T-helper 22 cell (primary cell): ENCODE data around the gene CMPK2.
"Not testable (repeated sequence)": the region's sequence is repeated elsewhere in the genome, so short reads cannot be mapped to it uniquely, and the experiment has no call there.

Experiments
- DNase-seq: peaks from one replicate; pipeline ENCODE4 v3.0.0-alpha.2; 2020; ENCODE audit warnings: low read depth

Gene CMPK2

DNA sequence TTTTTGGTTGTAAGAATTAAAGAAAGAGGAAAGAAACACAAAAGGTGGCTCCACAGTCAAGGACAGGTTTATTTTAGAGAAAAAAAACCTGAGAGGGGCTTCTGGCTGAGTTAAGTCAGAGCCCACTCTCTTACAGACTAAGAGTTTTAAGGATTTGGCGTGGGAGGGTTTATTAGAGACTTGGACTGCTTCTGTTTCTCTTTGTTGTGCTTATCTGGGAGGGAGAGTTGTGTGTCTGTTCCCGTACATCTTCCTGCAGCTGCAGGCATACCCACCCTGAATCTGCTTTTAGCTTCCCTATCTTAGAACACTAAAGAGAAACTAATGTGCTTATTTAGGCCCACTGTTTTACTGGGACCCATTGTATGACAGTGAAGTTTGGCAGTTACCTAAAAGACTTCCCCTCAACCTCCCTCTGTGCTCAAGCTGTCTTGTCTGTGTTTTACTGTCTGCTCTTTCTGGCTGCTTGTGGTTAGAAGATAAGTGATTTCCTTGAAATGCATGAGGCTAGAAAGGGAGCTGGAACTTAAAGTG is 14.6 kb upstream of the CMPK2 start:
- no peak for DNase-seq

DNA sequence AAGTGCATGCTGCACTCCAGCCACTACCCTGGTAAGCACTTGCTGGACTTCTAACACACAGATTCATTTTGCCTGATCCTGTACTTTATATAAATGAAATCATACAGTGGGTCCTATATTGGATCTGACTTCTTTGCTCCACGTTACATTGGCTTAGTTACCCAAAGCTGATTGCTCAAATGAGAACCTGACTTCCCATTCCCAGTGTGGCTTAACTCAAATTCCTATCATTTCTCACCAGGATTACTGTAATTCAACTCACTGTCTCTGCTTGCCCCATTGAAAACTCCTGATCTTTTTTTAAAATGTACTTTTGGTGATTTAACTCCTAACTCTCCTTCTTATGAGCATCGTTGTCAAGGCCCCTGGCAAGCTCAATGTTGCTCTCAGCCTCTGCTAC is 13.3 kb upstream of the CMPK2 start:
- DNase-seq = no peak

DNA sequence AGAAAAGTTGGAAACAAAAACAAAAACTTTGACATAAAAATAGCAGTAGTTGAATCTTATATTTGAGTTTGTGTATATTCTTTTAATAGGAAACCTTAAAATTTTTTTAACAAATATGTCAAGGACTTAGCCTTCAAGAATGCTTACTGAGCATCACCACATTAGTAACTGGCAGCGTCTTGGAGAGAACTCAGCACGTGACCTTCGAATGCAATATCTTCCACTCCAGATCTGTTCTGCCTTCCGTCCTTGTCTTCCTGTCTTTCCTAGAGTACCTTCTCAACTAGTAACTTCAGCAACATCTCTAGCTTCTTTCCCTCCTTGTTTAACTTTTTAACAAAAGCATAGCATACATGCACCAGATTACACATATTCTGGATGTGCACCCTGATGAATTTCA is 12.8 kb upstream of the CMPK2 start:
- DNase-seq = no peak

DNA sequence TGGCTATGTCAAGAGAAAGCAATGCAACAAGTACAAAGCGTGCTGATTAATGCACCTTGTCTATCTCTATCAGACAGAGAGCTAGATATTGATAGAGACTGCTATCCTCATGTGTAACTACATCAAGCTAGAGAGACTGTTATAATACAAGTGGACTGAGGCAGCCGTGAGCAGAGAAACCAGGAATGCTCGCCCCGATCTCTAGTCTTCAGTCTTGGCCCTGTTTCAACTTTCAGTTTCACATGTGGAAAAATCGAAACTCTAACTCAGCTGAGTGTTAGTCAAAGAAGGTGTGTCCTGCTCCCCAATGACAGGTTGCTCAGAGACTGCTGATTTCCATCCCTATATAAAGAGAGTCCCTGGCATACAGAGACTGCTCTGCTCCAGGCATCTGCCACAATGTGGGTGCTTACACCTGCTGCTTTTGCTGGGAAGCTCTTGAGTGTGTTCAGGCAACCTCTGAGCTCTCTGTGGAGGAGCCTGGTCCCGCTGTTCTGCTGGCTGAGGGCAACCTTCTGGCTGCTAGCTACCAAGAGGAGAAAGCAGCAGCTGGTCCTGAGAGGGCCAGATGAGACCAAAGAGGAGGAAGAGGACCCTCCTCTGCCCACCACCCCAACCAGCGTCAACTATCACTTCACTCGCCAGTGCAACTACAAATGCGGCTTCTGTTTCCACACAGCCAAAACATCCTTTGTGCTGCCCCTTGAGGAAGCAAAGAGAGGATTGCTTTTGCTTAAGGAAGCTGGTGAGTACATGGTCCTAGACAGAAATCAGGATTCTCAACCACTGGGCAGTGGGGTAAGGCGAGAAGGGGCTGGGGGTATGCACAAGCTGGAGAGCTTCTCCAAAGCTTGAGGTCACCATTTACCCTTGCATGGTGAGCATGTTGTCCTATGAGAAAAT is 11.9 kb upstream of the CMPK2 start, which contains the start of gene RSAD2:
Gene RSAD2 (plus strand): TSS at position 376 of the 903 bp plus-strand sequence. CDS start 24 bp downstream, at position 400.
- no peak for DNase-seq

DNA sequence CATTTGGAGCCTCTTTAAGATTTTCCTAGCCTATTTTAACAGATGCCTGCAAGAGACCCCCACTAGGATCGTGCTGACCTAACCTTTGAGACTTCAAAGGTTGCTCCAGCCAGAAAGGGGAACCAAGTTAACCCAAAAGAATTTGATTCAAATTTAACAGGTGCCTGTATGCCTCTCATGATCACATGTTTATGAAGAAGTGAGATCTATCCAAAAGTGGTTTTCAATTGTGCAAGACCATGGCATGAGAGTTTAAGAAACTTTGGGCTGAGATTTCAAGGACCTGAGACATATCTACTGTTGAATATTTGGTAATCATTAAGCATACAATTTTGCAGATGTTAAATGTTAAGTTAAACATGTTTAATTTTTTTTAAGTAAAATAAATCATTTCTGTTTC is 10.6 kb upstream of the CMPK2 start:
- DNase-seq = no peak

DNA sequence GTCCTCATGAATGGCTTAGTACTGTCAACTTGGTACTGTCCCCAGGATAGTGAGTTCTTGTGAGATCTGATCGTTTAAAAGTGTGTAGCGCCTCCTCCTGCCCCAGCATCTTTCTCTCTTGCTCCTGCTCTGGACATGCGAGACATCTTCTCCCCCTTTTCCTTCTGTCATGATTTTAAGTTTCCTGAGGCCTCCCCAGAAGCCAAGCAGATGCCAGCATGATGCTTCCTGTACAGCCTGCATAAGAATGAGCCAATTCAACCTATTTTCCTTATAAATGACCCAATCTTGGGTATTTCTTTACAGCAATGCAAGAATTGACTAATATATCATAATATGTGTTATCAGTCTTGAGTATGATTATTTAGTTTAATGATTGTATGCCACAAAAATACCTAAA is 8.3 kb upstream of the CMPK2 start:
- no peak for DNase-seq

DNA sequence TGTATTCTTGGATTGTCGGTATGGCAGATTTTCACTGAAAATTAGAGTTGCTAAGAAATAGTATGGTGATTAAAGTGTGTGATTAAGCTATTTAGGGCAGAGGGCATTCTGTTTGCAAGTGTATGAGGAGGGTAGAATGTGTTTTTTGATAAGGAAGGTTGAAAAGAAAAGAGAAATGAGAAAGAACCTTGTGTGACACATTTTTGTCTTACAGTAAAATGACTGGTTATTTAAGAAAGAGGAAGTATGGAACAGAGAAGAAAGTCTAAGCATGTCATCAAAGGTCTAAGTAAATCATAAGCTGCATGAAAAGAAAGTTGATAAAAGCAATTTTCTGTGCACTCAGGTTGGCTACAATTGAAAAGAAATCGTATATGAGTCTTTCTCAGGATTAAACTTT is 6.7 kb upstream of the CMPK2 start:
- no peak for DNase-seq

DNA sequence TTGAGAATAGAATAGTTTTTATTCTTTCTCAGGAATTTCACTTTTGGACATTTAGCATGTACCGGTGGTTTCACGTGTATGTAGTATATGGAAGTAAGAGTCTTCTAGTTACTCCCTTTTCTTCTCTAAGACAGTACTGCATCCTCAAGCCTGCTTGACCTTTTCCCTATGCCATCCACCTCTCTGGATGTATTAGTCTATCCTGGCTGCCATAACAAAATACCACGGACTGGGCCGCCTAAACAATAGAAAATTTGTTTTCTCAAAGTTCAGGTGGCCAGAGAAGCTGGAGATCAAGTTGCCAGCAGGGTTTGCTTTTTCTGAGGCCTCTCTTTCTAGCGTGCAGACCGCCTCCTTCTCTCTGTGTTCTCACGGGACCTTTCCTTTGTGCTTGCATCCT is 1.3 kb upstream of the CMPK2 start:
- DNase-seq = no peak

DNA sequence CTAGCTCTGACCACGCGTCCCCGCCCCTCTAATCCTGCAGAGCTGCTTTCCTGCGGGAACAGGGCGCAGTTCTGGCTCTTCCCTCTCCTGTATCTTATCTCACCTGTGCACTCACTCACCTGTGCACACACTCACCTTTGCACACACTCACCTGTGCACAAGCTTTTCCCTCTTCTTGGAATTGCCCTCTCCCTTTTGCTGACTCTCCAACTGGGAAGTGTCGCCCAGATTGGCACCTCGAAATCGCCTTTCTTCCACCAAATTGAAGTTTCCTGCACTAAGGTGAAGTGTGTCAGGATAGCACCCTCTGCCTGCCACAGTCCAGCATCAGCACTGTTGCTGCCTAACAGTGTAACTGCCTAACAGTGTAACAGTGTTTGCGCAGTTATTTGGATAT is 566 bp upstream of the CMPK2 start:
- no peak for DNase-seq

DNA sequence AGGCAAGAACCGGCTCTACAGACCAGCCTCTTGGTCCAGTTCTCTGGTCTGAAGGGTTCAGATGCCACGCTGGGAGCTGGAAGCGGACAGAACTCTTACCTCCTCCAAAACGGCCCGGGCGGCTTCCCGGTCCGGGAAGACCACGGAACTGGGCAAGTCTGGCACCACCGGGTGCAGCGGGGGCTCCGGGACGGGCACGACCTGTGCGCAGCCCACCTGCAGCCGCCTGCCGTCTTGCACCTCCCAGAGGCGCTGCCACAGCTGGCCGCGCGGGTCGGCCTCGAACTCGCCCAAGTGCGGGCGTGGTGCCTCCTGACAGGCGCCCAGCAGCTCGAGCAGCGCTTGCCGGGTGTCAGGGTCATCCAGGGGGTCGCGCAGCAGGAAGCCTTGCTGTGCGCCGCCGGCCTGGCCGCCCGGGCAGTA is 773 bp downstream of the CMPK2 start:
- DNase-seq = no peak

DNA sequence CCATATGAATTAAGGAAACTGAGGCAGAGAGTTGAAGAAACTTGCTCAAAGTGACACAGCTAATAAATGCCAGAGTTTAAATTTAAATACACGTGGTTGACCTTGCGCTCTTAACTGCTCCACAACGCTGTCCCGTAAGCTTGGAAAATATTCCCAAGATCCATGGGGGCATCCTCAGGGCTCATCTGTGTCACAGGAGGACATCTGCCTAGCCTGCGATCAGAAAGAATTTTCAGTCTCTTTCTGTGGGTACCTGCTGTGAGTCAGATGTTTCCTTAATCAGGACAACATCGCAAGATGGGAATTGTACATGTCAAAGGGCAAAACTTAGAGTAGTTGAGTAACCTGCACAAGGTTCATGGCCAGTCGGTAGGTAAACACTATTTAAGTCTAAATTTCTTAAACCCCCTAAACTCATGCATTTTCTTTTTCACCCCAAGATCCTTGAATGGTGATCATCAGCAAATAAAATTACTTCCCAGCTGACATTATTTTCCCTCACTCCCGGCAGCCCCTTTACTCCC is 1.4 kb downstream of the CMPK2 start:
- no peak for DNase-seq

DNA sequence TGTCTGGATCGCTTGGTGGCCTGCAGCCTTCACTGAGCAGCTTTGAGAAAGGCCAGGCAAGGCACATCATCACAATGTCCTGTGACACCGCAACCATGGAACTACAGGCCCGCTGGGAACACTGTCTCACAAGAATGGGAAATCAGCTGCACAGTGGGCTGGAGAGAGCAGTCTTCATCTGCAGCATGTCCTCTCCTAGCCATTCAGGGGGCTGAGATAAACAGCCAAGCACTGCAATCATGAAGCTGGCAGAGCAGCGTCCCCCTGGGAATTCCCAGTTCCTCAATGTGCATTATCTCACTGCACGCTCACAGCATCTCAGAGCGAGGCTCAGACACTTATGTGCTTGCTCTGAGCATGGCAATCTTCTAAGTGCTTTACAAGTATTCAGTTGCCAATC is 1.9 kb downstream of the CMPK2 start:
- DNase-seq = no peak

DNA sequence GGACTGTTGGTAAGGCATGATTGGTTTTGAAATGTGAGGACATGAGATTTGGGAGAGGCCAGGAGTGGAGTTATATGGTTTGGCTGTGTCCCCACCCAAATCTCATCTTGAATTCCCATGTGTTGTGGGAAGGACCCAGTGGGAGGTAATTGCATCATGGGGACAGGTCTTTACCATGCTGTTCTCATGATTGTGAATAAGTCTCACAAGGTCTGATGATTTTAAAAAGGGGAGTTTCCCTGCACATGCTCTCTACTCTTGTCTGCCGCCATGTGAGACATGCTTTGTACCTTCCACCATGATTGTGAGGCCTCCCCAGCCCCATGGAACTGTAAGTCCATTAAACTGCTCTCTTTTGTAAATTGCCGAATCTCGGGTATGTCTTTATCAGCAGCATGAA is 5.4 kb downstream of the CMPK2 start:
- no peak for DNase-seq

DNA sequence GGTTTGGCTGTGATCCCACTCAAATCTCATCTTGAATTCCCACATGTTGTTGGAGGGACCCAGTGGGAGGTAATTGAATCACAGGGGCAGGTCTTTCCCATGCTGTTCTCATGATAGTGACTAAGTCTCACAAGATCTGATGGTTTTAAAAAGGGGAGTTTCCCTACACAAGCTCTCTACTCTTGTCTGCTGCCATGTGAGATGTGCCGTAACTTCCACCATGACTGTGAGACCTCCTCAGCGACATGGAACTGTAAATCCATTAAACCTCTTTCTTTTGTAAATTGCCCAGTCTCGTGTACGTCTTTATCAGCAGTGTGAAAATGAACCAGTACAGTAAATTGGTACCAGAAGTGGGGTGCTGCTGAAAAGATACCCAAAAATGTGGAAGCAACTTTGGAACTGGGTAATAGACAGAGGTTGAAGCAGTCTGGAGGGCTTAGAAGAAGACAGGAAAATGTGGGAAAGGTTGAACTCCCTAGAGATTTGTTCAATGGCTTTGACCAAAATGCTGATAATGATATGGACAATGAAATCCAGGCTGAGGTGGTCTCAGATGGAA is 7.2 kb downstream of the CMPK2 start:
- DNase-seq = not testable (repeated sequence)

DNA sequence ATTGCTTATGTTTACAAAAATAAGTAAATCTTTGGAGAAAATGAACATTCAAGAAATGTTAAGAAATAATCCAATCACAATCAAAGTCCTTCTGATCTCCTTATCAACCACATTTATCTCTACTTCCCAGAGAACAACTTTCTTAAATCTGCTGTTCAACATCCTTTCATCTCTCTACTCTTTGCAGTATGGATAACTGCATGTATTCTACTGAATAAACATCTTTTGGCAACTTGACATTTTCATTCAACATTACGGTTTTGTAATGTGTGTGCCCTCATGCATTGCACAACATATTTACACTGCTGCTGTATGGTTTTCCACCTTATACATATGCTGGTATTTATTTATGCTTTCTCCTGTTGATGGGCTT is 9.2 kb downstream of the CMPK2 start:
- DNase-seq = no peak

DNA sequence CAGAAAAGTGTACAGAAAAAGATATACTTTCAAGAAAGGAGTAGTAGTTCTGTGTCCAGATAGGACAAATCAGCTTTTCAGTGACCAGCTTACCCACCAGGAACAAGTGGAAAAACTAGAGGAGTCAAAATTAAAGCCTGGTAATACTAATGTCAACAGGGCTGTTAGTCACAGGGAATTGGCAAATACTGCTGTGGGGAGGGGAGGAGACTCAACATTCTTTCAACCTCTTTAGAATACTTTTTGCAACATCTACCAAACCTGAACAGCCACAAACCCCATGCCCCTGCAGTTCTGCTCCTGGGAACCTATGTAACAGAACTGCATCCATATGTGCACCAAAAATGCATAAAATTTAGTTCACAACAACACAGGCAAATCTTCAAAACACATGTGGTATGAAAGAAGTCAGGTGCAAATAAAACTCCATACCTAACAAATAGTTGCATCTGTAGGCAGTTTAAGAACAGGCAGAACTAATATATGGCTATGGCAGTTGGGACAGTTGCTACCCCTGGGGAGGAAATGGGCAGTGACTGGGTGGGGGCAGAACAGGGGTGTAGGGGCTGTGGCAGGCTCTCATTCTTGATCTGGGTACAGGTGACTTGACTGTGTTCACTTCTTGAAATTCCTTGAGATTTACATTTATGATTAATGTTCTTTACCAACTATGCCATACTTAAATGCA is 9.7 kb downstream of the CMPK2 start:
- DNase-seq = no peak

DNA sequence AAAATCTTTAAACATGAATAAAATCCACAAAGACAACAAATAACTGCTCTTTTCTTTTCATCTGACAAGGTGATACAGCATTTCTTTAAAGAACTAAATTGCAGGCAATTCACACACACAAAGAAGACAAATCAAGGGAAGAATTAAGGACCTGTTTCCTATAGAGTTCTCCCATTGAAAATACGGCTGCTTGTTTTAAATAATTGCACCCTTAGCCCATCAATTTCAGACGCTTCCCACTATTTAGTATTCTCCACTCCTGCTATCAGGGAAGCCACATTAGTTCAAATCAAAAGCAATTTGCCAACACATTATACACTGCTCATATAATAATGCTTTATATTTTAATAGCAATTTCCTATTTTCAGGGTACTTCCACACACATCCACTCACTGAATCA is 11.3 kb downstream of the CMPK2 start:
- DNase-seq = no peak

DNA sequence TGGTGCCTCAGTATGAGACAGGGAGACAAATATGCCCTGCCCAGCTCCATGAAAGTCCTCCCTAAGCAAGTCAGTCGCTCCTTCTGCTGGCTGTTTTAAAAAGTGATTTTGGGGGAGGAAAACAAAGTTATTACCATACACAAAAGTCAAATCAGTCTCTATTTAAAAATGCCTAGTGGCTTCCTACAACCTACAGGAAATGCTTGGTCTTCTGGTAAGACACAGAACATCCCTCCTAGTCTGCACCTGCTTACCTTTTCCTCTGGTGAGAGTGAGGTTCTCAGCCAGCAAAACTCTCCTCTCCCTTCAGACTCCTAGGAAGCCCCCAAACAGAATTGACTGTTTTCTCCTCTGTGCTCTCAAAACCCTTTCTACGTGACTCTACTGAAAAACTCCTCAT is 13.5 kb downstream of the CMPK2 start:
- no peak for DNase-seq

DNA sequence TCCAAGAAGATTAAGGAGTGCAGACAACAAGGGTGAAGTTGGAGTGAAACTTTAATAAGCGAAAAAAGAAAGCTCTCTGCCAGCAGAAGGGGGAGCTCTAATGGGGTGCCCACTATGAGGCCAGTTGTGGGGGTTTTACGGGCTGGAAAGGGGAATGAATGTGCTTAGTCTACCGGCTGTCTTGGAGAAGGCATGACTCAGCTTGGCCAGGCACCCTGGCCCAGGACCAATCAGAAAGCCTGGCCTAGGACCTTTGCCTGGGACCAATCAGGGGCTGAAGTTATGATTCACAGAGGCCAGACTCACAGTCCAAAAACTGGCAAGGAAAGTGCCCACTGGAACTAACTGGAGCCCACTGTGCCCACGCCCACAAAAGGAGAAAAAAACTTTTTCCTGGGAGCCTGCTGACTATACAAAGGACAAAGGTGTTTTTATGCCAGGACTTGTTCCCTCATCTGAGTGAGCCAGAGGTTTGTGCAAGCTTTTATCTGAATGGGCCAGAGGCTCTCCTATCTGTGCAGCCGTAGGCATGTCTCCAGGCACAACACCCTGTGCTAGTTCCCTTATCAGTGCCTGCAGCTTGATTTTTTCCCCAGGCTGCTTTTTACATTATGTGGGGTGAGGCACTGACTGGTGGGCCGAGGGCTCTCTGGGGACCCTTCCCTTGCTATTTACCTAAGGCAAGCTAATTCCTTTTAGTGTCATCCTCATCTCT is 18.6 kb downstream of the CMPK2 start:
- no peak for DNase-seq

DNA sequence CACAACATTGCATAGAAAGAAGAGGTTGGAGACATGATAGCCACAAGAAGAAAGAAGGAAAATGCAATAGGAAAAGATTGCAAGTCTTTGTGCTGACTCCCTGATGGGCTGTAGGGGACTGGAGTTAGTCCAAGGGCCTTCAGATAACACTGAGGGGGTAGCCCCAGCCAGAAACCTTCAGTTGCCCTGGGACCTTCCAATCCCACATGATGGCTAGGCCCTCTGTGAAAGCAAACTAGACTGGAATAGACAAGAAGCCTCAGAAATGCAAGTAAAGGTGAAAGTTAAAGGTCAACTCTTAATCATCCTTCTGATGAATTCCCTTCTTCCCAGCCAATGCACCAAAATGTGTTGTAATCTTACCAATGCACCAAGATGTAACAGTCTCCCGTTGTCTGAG is 19.2 kb downstream of the CMPK2 start:
- DNase-seq = no peak

DNA sequence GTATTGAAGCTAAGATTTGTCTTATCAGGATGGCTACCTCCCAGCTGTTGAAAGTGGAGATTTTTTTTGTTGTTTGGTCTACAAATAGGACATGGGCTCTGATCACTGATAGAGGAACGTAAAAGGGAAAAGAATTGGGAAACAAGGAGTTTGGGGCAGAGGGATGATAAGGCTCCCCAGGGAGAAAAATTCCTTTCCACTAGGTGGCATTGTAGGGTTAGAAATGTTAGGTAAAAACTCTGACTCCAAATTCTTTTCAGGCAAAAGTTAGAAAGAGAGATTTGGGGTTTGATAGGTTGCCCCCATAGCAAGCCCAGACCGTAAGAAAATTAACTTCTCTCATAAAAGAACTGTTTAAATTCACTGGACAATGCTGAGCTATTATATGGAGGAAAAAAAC is 19.8 kb downstream of the CMPK2 start:
- DNase-seq = no peak

DNA sequence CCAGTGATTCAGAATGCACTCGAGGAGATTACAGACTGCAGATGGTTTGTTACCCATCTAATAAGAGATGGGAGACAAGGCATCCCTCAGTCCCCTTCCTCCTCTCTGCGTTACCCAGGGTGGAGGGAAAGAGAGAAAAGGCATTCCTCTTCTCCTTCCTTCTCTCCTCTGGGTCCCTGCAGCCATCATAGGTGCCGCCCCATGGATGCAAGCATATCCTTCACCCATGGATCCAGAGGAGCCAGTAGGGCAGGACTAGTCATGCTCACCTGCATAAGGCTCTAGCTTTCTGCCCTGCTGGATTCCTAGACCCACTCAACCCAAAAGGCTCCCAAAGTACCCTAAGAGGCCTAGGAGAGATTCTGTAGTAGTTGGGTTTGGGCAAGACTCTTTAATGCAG is 20.4 kb downstream of the CMPK2 start:
- DNase-seq = no peak
